K562 (cell line): ENCODE results near the gene SIRT3. TPM values are rescaled to one million over a fixed set of nuclear protein-coding genes. Genes with fewer than 3 reads are reported as not detected.

Experiments
- ARID2 ChIP-seq: fragments of 450-650 bp; IDR thresholded peaks from 2 replicates; pipeline ENCODE4 v1.6.1; 2017; ENCODE audit warnings: antibody characterized with exemption, mild to moderate bottlenecking
- C11orf30 ChIP-seq: fragments of 450-650 bp; IDR thresholded peaks from 2 replicates; pipeline ENCODE4 v1.6.1; 2016; ENCODE audit warnings: low read depth, mild to moderate bottlenecking
- CBX2 ChIP-seq: fragments of 200-600 bp; sonication (generic); IDR thresholded peaks from one replicate; pipeline ENCODE4 v1.6.1; 2012; ENCODE audit warnings: mild to moderate bottlenecking, low read length, inconsistent platforms; ENCODE audit not compliant: insufficient read depth, poor library complexity, severe bottlenecking
- FOXA3 ChIP-seq, 2 experiments: fragments of 450-650 bp in 1 of 2; sonication (generic) in 1 of 2; formaldehyde crosslinking; IDR thresholded peaks in 1 of 2; conservative IDR thresholded peaks in 1 of 2; 2 replicates each; pipeline versions ENCODE4 v1.4.0 to v1.8.0; 2020 to 2022; ENCODE audit warnings: mild to moderate bottlenecking in 2 of 2, missing genetic modification reagents in 1 of 2
- FOXP1 ChIP-seq: sonication (generic); formaldehyde crosslinking; IDR thresholded peaks from 2 replicates; pipeline ENCODE4 v1.8.0; 2022; ENCODE audit warnings: mild to moderate bottlenecking, missing genetic modification reagents
- HDAC3 ChIP-seq: fragments of 450-650 bp; IDR thresholded peaks from 2 replicates; pipeline ENCODE4 v1.6.1; 2018; ENCODE audit warnings: borderline replicate concordance, mild to moderate bottlenecking, moderate library complexity; ENCODE audit not compliant: partially characterized antibody
- HEY1 ChIP-seq: fragments of 250-450 bp; sonication (Bioruptor Pico); IDR thresholded peaks from 2 replicates; pipeline ENCODE4 v1.5.0; 2020; ENCODE audit warnings: mild to moderate bottlenecking, moderate library complexity, borderline replicate concordance
- KLF10 ChIP-seq: fragments of 250-450 bp; sonication (Bioruptor Pico); IDR thresholded peaks from 2 replicates; pipeline ENCODE4 v1.6.1; 2021; ENCODE audit warnings: matching md5 sums
- L3MBTL2 ChIP-seq: fragments of 450-650 bp; IDR thresholded peaks from 2 replicates; pipeline ENCODE4 v1.6.1; 2016; ENCODE audit warnings: mild to moderate bottlenecking, moderate library complexity
- NCOA4 ChIP-seq: fragments of 450-650 bp; IDR thresholded peaks from 2 replicates; pipeline ENCODE4 v1.6.1; 2018; ENCODE audit warnings: mild to moderate bottlenecking; ENCODE audit not compliant: partially characterized antibody
- POLR2AphosphoS2 ChIP-seq: IDR thresholded peaks from 2 replicates; pipeline ENCODE4 v1.6.1; 2012; ENCODE audit warnings: low read length, improper control_type of control experiment
- RBM14 ChIP-seq: fragments of 200-400 bp; formaldehyde crosslinking; IDR thresholded peaks from 2 replicates; pipeline ENCODE4 v1.6.1; 2018; ENCODE audit warnings: low read depth, mild to moderate bottlenecking, low read length, moderate library complexity, borderline replicate concordance; ENCODE audit not compliant: insufficient read depth
- RFX5 ChIP-seq: IDR thresholded peaks from 2 replicates; pipeline ENCODE4 v1.6.1; 2011; ENCODE audit warnings: low read depth, mild to moderate bottlenecking, improper control_type of control experiment, low read length
- SIN3A ChIP-seq, 2 experiments: fragments of 150-350 bp in 1 of 2; IDR thresholded peaks; 2 replicates each; pipeline ENCODE4 v1.6.1; 2011 to 2016; ENCODE audit warnings: borderline replicate concordance in 2 of 2, low read depth in 2 of 2, low read length in 2 of 2, mild to moderate bottlenecking in 2 of 2, moderate library complexity in 2 of 2; ENCODE audit not compliant: control insufficient read depth in 1 of 2
- SMARCC2 ChIP-seq: fragments of 450-650 bp; IDR thresholded peaks from 2 replicates; pipeline ENCODE4 v1.6.1; 2017; ENCODE audit warnings: antibody characterized with exemption, moderate library complexity, mild to moderate bottlenecking, low read depth
- SP2 ChIP-seq: IDR thresholded peaks from 2 replicates; pipeline ENCODE4 v1.6.1; 2011; ENCODE audit warnings: mild to moderate bottlenecking, low read depth, low read length, moderate library complexity; ENCODE audit not compliant: poor library complexity, severe bottlenecking; ENCODE audit errors: extremely low read depth
- ZNF384 ChIP-seq: IDR thresholded peaks from 2 replicates; pipeline ENCODE4 v1.6.1; 2012; ENCODE audit warnings: low read depth, low read length, improper control_type of control experiment
- polyA plus RNA-seq, 8 experiments: library from polyadenylated mRNA; depleted of rRNA in 4 of 8; stranded (reverse) in 5 of 8; unstranded in 3 of 8; fragments of >200 nt; fragmentation: Nextera tagmentation in 2 of 8; fragmentation: Illumina TruSeq in 1 of 8; extraction: Ambion mirVana in 2 of 8; extraction: Trizol in 1 of 8; gene quantifications; 2 replicates each; pipeline versions ENCODE4 v1.2.1 to v1.2.3, GENCODE V29; 2011 to 2014; ENCODE audit warnings: inconsistent platforms in 1 of 8, missing spikeins in 1 of 8
- total RNA-seq, 7 experiments: library from RNA; depleted of rRNA in 6 of 7; stranded (reverse); fragments of >200 nt in 6 of 7; fragmentation: Illumina TruSeq in 2 of 7; extraction: Trizol in 2 of 7; gene quantifications; 2 replicates each; pipeline versions ENCODE4 v1.2.1 to v1.2.3, GENCODE V29; 2011 to 2021; ENCODE audit warnings: low replicate concordance in 1 of 7
- TF ChIP-seq, protein P1 (sequence below): fragments of 450-650 bp; IDR thresholded peaks from 2 replicates; pipeline ENCODE4 v1.6.1; 2018; ENCODE audit warnings: mild to moderate bottlenecking, low read depth; ENCODE audit not compliant: partially characterized antibody
- TF ChIP-seq, protein P2 (sequence below): fragments of 250-450 bp; sonication (Bioruptor Pico); IDR thresholded peaks from 2 replicates; pipeline ENCODE4 v1.6.1; 2021; ENCODE audit warnings: mild to moderate bottlenecking
- TF ChIP-seq, protein P3 (sequence below): fragments of 450-650 bp; conservative IDR thresholded peaks from 2 replicates; pipeline ENCODE4 v1.6.1; 2016; ENCODE audit warnings: missing genetic modification characterization, low read depth, mild to moderate bottlenecking, missing compliant biosample characterization, moderate library complexity
- TF ChIP-seq, protein P4 (sequence below): fragments of 250-450 bp; sonication (Bioruptor Pico); IDR thresholded peaks from 2 replicates; pipeline ENCODE4 v1.8.0; 2022; ENCODE audit warnings: moderate library complexity, mild to moderate bottlenecking, inconsistent platforms

Gene SIRT3
- total and polyA plus RNA-seq, 9 of the 15 experiments (the other 6 are each of a cell fraction or from before 2014, with no cell fraction given): 1.9 to 27.5 (median 14.5) TPM

DNA sequence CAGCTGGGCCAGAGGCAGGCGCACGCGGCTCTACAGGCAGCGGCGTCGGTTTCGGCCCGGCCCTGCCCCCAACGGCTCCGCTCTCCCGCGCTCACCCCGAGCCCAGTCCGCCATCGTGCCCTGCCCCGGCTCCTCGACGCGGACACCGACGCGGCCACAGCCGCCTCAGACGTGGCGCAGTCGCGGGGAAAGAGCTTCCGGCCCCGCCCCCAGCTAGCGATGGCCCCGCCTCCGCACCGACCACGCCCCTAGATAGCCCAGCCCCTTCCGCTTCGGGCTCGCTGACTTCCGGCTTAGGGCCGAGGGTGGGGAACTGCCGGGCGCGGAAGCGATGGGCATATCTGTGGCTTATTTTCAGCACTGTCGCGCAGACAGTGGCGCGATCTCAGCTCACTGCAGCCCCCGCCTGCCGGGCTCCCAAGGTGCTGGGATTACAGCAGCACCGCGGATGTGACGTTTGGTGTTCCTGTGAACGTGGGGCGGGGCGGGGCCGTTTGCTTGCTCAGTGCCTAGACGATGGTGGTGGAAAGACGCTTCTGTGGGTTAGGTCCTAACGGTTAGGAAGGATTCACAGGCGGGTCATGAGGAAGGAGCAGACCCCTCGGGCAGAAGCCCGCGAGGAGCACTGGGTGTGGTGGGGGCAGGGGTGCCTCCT is 28.8 kb downstream of the SIRT3 start, which contains the start of the genes BET1L and RIC8A (continued):
- TF ChIP-seq, protein P1, sequence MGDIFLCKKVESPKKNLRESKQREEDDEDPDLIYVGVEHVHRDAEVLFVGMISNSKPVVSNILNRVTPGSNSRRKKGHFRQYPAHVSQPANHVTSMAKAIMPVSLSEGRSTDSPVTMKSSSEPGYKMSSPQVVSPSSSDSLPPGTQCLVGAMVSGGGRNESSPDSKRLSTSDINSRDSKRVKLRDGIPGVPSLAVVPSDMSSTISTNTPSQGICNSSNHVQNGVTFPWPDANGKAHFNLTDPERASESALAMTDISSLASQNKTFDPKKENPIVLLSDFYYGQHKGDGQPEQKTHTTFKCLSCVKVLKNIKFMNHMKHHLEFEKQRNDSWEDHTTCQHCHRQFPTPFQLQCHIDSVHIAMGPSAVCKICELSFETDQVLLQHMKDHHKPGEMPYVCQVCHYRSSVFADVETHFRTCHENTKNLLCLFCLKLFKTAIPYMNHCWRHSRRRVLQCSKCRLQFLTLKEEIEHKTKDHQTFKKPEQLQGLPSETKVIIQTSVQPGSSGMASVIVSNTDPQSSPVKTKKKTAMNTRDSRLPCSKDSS: no peak
- TF ChIP-seq RFX5 (no peak), SP2 (no peak), SMARCC2 (no peak; the same call in 1 of the 2 replicates), POLR2AphosphoS2 (no peak; the same call in 1 of the 2 replicates), NCOA4 (no peak), RBM14 (no peak), HEY1 (CRISPR knock-in tag) (no peak), SIN3A (IDR thresholded peaks at IDR 0.05; ENCODE audit: borderline replicate concordance in 2 of 2, control insufficient read depth in 1 of 2, low read depth in 2 of 2, low read length in 2 of 2) (peak in 1 of 2 experiments; percentile 40; a peak in 1 of 4 replicates), CBX2 (no peak), FOXA3 (CRISPR knock-in tag; conservative IDR thresholded peaks at IDR 0.05 in 1 of 2, IDR thresholded peaks at IDR 0.05 in 1 of 2) (no peak), ARID2 (no peak), C11orf30 (peak; percentile 67), FOXP1 (peak; percentile 73), ZNF384 (no peak), KLF10 (no peak), L3MBTL2 (peak; percentile 62; the same call in 1 of the 2 replicates), HDAC3 (no peak)
- TF ChIP-seq, protein P2, sequence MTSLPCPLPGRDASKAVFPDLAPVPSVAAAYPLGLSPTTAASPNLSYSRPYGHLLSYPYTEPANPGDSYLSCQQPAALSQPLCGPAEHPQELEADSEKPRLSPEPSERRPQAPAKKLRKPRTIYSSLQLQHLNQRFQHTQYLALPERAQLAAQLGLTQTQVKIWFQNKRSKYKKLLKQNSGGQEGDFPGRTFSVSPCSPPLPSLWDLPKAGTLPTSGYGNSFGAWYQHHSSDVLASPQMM (CRISPR knock-in tag): no peak
- TF ChIP-seq, protein P3, sequence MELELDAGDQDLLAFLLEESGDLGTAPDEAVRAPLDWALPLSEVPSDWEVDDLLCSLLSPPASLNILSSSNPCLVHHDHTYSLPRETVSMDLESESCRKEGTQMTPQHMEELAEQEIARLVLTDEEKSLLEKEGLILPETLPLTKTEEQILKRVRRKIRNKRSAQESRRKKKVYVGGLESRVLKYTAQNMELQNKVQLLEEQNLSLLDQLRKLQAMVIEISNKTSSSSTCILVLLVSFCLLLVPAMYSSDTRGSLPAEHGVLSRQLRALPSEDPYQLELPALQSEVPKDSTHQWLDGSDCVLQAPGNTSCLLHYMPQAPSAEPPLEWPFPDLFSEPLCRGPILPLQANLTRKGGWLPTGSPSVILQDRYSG: 0 out of 2 replicates have a peak, but pooled peaks have one; percentile 32
- TF ChIP-seq, protein P4, sequence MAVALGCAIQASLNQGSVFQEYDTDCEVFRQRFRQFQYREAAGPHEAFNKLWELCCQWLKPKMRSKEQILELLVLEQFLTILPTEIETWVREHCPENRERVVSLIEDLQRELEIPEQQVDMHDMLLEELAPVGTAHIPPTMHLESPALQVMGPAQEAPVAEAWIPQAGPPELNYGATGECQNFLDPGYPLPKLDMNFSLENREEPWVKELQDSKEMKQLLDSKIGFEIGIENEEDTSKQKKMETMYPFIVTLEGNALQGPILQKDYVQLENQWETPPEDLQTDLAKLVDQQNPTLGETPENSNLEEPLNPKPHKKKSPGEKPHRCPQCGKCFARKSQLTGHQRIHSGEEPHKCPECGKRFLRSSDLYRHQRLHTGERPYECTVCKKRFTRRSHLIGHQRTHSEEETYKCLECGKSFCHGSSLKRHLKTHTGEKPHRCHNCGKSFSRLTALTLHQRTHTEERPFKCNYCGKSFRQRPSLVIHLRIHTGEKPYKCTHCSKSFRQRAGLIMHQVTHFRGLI: no peak
